HuH-7.5 (cell line): ENCODE results near the gene ROR1.

Source experiments
- DNase-seq: peaks from one replicate; pipeline ENCODE4 v3.0.0; 2011; ENCODE audit warnings: low spot score

The ROR1 gene

GRCh38 chr1:63980740-63981407, 207.1 kb downstream of the ROR1 start:
- DNase-seq: no peak

- no peak for DNase-seq
Measured at GRCh38 chr1:63981408-63981773, 207.6 kb downstream of the ROR1 start.

- DNase-seq: no peak
Measured at GRCh38 chr1:63982201-63982600, 208.4 kb downstream of the ROR1 start.

GRCh38 chr1:63983391-63984256, 209.8 kb downstream of the ROR1 start:
- no peak for DNase-seq

- no peak for DNase-seq
Measured at GRCh38 chr1:63984257-63984929, 210.6 kb downstream of the ROR1 start.

GRCh38 chr1:63984930-63985290, 211.1 kb downstream of the ROR1 start:
- DNase-seq: no peak

GRCh38 chr1:63987014-63987627, 213.3 kb downstream of the ROR1 start:
- no peak for DNase-seq

- no peak for DNase-seq
Measured at GRCh38 chr1:63987628-63988024, 213.8 kb downstream of the ROR1 start.

- no peak for DNase-seq
Measured at GRCh38 chr1:63988941-63989340, 215.1 kb downstream of the ROR1 start.

GRCh38 chr1:63991685-63992084, 217.9 kb downstream of the ROR1 start:
- no peak for DNase-seq

GRCh38 chr1:64000021-64000420, 226.2 kb downstream of the ROR1 start:
- no peak for DNase-seq

GRCh38 chr1:64001038-64001437, 227.2 kb downstream of the ROR1 start:
- DNase-seq: no peak

- no peak for DNase-seq
Measured at GRCh38 chr1:64004451-64005025, 230.7 kb downstream of the ROR1 start.

GRCh38 chr1:64005801-64006200, 232.0 kb downstream of the ROR1 start:
- no peak for DNase-seq

- DNase-seq: no peak
Measured at GRCh38 chr1:64006276-64007051, 232.6 kb downstream of the ROR1 start.

- no peak for DNase-seq
Measured at GRCh38 chr1:64010316-64010715, 236.5 kb downstream of the ROR1 start.

GRCh38 chr1:64013395-64013794, 239.6 kb downstream of the ROR1 start:
- DNase-seq: no peak

GRCh38 chr1:64019818-64020217, 246.0 kb downstream of the ROR1 start:
- DNase-seq: no peak

GRCh38 chr1:64021066-64021465, 247.2 kb downstream of the ROR1 start:
- no peak for DNase-seq

- no peak for DNase-seq
Measured at GRCh38 chr1:64025051-64025450, 251.2 kb downstream of the ROR1 start.

GRCh38 chr1:64029037-64029436, 255.2 kb downstream of the ROR1 start:
- no peak for DNase-seq

- no peak for DNase-seq
Measured at GRCh38 chr1:64030411-64030810, 256.6 kb downstream of the ROR1 start.
